ENCODE results near the gene BAIAP2. TPM values are rescaled to one million over a fixed set of nuclear protein-coding genes. Genes with fewer than 3 reads are reported as not detected.
"Not testable (repeated sequence)": the region's sequence is repeated elsewhere in the genome, so short reads cannot be mapped to it uniquely, and the experiment has no call there.

Gene BAIAP2
- polyA plus RNA-seq, 1 donor: 37.2 TPM

DNA sequence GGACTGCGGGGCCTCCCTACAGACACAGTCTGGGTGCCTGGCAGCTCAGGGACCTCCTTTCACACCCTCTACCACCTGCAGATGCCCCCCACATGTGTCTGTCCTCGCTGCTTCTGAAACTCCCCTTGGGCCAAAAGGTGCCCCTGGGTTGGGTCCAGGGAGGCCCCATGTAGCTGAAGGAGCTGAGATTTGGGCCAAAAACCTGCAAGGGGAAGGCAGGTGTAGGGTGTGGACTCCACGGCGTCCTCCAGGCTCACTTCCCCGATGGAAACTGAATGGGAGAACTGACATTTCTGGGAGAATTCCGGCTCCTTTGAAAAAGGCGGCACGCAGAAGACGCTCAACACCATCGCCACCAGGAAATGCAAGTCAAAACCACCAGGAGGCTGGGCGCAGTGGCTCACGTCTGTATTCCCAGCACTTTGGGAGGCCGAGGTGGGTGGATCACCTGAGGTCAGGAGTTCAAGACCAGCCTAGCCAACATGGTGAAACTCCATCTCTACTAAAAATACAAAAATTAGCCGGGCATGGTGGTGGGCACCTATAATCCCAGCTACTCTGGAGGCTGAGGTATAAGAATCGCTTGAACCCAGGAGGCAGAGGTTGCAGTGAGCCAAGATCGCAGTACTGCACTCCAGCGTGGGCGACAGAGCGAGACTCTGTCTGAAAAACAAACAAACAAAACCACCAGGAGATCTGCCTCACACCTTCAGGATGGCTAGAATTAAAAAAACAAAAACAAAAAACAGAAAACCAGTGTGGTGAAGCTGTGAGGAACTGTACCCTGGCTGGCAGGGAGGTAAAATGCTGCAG lies 13.2 kb upstream of the BAIAP2 start:
- no peak for DNase-seq

GRCh38 chr17:81022344-81022676 lies 12.6 kb upstream of the BAIAP2 start:
- DNase-seq: no peak

- no peak for DNase-seq
Observed at GRCh38 chr17:81025065-81025740, 9.7 kb upstream of the BAIAP2 start.

- no peak for DNase-seq
Observed at GRCh38 chr17:81025741-81026129, 9.2 kb upstream of the BAIAP2 start.

- DNase-seq: no peak
Observed at GRCh38 chr17:81026266-81027036, 8.5 kb upstream of the BAIAP2 start.

DNA sequence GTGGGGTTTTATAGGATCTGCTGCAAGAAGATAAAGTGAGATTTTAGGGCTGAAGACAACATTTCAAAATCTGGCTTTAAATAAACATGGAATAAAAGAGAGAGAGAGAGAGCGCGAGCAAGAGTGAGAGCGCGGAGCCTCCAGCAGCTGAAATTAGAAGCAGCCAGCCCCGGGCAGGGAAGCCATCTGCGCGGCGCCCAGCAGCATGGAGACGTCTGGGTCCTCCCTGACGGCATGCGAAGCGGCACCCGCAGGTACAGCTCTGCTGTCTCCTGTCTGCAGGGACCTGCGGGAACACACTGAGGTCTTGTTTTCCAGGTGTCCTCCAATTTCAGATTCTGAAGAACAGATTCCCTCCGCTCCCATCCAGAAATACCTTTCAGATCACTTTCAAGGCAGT lies 7.9 kb upstream of the BAIAP2 start:
- no peak for DNase-seq

- no peak for DNase-seq
Observed at GRCh38 chr17:81027591-81028505, 7.1 kb upstream of the BAIAP2 start.

DNA sequence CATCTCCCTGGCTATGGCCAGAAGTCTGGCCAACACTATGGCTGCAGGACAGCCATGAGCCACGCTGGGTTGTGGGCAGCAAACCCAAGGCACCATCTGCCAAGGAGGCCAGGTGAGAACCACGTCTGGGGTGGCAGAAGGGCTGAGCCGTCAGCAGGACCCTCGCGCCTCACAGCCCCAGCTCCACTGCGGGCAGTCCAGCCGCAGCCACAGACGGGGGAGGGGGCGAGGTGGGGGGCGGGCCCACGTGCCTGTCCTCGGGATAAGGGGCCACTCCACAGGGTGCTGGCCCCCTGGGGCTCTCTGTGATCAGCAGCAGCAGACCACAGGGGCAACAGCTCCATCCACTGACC lies 6.5 kb upstream of the BAIAP2 start:
- DNase-seq: no peak

DNA sequence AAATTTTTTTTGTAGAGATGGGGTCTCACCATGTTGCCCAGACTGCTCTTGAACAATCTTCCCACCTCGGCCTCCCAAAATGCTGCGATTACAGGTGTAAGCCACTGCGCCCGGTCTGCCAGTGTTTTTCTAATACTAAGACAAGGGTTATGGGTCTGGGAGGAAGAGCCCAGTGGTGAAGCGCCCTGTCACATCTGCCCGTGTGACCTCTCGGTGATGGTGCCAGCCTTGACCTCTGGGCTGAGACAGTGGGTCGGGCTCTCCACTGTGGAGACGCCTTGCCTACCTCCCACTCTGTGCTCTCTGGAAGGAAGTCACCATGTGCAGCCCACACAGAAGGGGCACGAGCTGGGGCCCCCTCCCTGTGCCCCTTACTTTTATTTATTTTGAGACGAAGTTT lies 5.1 kb upstream of the BAIAP2 start:
- no peak for DNase-seq

- not testable (repeated sequence) for DNase-seq
Observed at GRCh38 chr17:81030312-81030711, 4.6 kb upstream of the BAIAP2 start.

DNA sequence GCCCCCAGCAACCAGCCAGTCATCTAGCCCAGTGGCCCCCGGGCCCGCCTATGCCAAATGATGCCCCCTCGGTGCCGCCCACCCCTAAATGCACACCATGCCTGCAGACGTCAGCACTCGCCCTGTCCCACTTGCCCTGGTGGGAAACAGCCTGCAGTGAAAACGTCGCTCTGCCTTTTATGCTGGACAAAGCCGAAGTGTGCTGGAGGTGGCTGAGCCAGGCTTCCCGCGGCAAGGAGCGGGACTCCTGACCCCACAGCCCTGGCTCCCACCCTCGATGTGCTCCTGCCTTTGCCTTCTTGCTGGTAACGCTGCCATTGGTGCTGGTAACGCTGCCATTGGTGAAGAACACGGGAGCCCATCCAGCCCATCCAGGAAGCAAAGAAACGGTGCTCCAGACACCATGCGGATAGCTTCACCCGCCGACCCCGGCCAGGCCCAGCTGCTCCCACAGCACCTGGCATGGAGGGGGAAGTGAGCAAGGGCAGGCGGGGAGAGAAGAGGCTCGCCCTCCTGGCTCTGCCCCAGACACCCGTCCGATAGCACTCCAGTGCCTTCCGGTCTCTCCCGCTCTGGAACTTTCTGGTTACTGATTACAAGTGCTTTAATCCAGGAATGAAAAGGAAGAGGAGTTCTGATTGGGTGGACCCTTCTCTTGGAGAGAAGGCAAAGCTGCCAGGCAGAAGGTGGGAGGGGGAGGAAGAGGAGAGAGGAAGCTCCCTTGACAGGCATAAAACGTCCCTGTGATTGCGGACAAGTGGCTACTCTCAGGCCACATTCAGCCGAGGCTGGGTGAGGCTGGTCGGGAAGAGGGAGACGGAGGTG lies 4.0 kb upstream of the BAIAP2 start:
- no peak for DNase-seq

DNA sequence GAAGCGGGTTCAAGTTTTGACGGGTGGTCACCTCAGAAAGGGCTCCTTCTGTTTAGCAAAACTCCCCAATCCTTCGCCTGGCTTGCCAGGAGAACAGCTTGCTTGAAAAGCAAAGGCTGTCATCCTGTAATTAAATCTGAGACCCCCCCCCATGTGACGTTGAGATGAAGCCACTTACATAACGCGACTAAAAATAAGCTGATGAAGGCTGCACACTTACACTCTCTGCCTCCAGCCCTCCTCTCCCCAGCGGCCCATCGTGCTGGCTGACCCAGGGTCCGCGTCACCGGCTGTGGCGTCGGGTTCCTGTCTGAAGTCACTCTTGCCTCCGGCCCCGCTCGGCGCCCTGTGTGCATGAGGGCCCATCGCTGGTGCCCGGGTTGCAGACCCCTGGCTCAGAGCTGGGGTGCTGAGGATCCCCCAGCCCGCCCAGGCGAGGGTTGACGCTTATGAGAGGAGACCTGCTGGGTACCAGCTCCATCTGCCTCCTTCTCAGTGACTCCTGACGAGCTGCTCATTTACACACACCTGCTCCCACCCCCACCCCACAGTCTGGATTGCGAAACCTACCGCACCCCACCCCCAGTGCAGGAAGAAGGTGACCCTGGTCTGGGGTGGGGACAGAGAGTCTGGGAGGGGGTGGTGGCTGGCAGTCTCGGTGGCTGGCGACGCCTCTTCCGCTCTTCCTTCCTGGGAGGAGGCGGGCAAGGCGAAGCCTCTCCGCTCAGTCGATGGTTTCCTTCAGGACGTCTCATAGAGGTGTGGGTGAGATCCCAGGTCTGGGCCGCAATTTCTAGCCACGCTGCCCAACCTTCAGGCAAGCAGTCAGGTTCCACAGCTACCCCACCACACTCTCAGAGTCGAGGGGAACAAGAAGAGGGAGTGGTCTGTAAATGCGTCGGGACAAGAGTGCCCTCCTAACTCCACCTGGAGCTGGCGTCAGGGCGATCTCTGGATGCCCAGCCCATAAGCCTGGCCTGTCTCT lies 3.1 kb upstream of the BAIAP2 start:
- no peak for DNase-seq

DNA sequence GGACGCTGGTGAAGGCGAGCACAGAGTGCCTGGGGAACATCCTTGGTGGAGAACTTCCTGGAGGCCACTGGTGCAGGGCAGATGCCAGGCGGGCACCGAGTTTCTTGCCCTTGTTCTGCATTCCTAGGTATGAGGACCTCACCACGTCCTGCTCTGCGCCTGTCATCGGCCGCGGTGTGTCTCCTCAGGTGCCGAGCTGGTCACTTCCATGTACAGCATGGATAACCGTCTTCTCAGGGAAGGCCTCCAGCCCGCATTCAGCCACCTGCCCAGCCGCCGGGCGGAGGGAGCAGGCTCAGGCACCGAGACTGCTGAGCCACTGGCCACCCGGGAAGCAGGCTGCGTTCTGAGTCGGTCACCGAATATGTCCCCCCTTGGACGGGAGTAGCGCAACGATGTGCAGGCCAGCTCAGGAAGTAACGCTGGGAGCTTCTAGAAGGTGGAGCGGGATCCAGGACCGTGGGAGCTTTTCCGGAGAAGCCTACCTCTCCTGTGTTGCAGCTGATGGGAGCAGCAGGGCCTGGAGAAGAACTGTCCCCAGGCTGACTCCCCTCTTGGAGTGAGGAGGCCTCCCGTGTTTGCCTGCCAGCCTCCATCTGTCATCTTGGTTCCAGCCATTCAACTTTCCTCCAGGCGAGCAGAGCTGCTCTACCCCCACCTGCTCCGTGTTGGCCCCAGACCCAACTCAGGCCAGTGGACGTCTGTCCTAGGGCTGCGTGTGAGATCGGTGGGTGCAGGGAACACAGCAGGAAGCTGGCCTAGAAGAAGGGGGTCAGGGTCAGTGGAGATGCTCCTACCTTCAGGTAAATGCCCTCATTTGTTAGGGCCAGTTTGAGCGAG lies 2.1 kb upstream of the BAIAP2 start:
- no peak for DNase-seq

DNA sequence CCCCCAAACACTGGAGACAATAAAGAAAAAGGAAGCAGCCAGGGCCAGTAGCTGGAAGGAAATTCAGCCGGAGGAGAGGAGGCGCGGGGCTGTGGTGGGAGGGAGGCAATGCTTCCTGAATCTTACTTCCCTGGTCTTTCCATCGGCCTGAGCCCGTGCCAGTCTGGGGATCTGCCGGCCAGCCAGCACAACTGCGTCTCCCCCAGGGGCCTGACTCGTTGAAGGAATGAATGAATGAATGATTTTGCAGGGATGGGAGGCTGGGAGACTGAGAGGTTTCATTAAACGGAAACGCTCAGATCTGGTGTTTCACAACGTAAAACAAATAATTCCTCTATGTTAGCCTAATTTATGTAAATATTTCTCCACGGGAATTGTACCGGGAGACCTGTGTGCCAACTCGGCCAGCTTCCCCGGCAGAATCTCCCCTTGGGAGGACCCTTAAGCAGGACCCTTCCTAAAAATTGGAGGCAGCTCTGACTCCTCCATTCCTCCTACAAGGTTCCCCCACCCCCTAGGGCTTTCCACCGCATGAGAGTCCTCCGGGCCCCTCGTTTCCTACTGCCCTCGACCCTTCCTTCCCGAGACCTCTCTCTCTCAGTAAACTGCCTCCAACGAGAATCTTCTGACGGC lies 1.3 kb upstream of the BAIAP2 start:
- DNase-seq: no peak

DNA sequence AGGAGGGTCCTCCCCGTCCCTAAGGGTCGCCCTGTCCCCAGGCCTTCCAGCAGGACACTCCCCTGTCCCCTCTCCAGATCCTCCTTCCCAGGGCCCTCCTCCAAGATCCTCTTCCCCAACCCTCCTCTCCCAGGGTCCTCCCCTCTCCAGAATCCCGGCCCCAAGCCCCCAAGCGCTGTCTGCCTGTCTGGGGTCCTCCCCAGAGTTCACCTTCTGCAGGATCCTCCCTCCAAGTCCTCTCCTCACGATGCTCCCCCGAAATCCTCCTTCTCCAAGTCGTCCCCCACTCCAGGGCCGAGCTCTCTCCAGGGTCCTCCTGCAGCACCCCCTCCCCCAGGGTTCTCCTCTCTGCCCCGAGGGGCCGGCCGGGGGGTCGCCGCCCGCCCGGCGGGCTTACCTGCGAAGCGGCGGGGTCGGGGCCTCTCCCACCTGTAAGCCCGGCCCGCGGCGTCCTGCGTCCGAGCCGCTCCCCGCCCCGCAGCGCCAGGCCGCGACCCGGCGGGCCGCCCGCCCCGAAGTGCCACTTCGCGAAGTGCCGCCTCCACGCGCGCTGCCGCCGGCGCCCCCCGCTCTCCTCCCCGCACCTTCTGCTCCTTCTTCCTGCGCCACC lies 678 bp upstream of the BAIAP2 start:
- DNase-seq: no peak

GRCh38 chr17:81035521-81036196 lies 708 bp downstream of the BAIAP2 start:
- no peak for DNase-seq

GRCh38 chr17:81036197-81036941 lies 1.4 kb downstream of the BAIAP2 start:
- no peak for DNase-seq
